Endothelial cell of umbilical vein (primary cell): ENCODE results near the gene PIAS2. TPM values are rescaled to one million over a fixed set of nuclear protein-coding genes. Genes with fewer than 3 reads are reported as not detected.

ENCODE experiments used
- BruUV-seq: library from RNA; stranded (reverse); fragments of 400-500 nt; replicated peaks from 2 replicates; lab custom pipeline; 2021; lab: Mats Ljungman, UMichigan
- CTCF ChIA-PET: fragments of 300-600, 350-600 bp; sonication (Branson Sonifier 250); formaldehyde crosslinking; loops from one replicate; lab custom pipeline; 2021; ENCODE audit warnings: antibody characterized with exemption, inconsistent platforms; lab: Charles Lee
- POLR2A ChIA-PET: fragments of 300-600, 350-600 bp; sonication (Branson Sonifier 250); formaldehyde crosslinking; loops from one replicate; lab custom pipeline; 2021; ENCODE audit warnings: antibody characterized with exemption, inconsistent platforms; lab: Charles Lee
- DNase-seq: peaks from one replicate; pipeline ENCODE4 v3.0.0-alpha.2; 2011; ENCODE audit warnings: low read depth, low spot score
- FAIRE-seq: peaks from 2 replicates; lab custom pipeline; 2011; peaks lifted over from hg19 to GRCh38; lab: Jason Lieb, UNC
- H2AFZ ChIP-seq: 2 replicates; pipeline ENCODE4 v1.6.0; 2012; ENCODE audit warnings: low read depth, low read length, control low read depth, inconsistent platforms
- H3K27ac ChIP-seq: 2 replicates; pipeline ENCODE4 v1.5.1; 2011; ENCODE audit warnings: low read depth, mild to moderate bottlenecking, control low read depth, low read length, moderate library complexity; ENCODE audit not compliant: insufficient read depth
- H3K27me3 ChIP-seq, 2 experiments: 2 replicates each; pipeline versions ENCODE4 v1.6.0 to v1.6.1; 2011; ENCODE audit warnings: low read length in 2 of 2, mixed read lengths in 1 of 2; ENCODE audit not compliant: control insufficient read depth in 2 of 2, insufficient read depth in 2 of 2
- H3K36me3 ChIP-seq, 2 experiments: 2 replicates in 1 of 2; 3 replicates in 1 of 2; pipeline ENCODE4 v1.5.1; 2011; ENCODE audit warnings: low read length in 2 of 2, mild to moderate bottlenecking in 1 of 2, moderate library complexity in 1 of 2; ENCODE audit not compliant: control insufficient read depth in 2 of 2, insufficient read depth in 2 of 2; ENCODE audit errors: extremely low read depth in 1 of 2
- H3K4me1 ChIP-seq: 3 replicates; pipeline ENCODE4 v1.5.1; 2011; ENCODE audit warnings: mild to moderate bottlenecking, low read length; ENCODE audit not compliant: control insufficient read depth, insufficient read depth; ENCODE audit errors: extremely low read depth
- H3K4me2 ChIP-seq: 2 replicates; pipeline ENCODE4 v1.6.1; 2011; ENCODE audit warnings: low read length, control low read depth, mixed read lengths; ENCODE audit not compliant: insufficient read depth
- H3K4me3 ChIP-seq, 3 experiments: fragments of 200-600 bp in 1 of 3; sonication (generic), shearing (Covaris generic) in 1 of 3; replicated peaks in 1 of 3; 2 replicates each; pipeline ENCODE4 v1.5.1; 2011 to 2016; ENCODE audit warnings: control low read depth in 3 of 3, low read length in 3 of 3, mild to moderate bottlenecking in 2 of 3, inconsistent platforms in 1 of 3, low read depth in 1 of 3, moderate library complexity in 1 of 3; ENCODE audit not compliant: insufficient read depth in 1 of 3
- H3K79me2 ChIP-seq: 2 replicates; pipeline ENCODE4 v1.6.0; 2012; ENCODE audit warnings: low read length, inconsistent platforms; ENCODE audit not compliant: control insufficient read depth, insufficient read depth
- H3K9ac ChIP-seq: replicated peaks from 2 replicates; pipeline ENCODE3; 2011; ENCODE audit warnings: low read length, control low read depth; ENCODE audit not compliant: insufficient read depth; ENCODE audit errors: extremely low read depth
- H3K9me1 ChIP-seq: replicated peaks from 3 replicates; pipeline ENCODE4 v1.6.0; 2011; ENCODE audit warnings: mild to moderate bottlenecking, low read length; ENCODE audit not compliant: control insufficient read depth, insufficient read depth; ENCODE audit errors: extremely low read depth
- H3K9me3 ChIP-seq: replicated peaks from 2 replicates; pipeline ENCODE4 v1.5.1; 2012; ENCODE audit warnings: low read length, inconsistent platforms; ENCODE audit not compliant: control insufficient read depth, insufficient read depth
- H4K20me1 ChIP-seq: replicated peaks from 2 replicates; pipeline ENCODE3; 2011; ENCODE audit warnings: mild to moderate bottlenecking, low read length; ENCODE audit not compliant: control insufficient read depth, insufficient read depth; ENCODE audit errors: extremely low read depth
- EZH2 ChIP-seq: IDR thresholded peaks from 2 replicates; pipeline ENCODE4 v1.6.1; 2012; ENCODE audit warnings: borderline replicate concordance, low read depth, mild to moderate bottlenecking, moderate library complexity, low read length, inconsistent platforms; ENCODE audit not compliant: severe bottlenecking
- FOS ChIP-seq: IDR thresholded peaks from 2 replicates; pipeline ENCODE4 v1.6.1; 2011; ENCODE audit warnings: mild to moderate bottlenecking, low read length, moderate library complexity, borderline replicate concordance; ENCODE audit not compliant: insufficient read depth
- GATA2 ChIP-seq: IDR thresholded peaks from 2 replicates; pipeline ENCODE4 v1.7.0; 2011; ENCODE audit warnings: low read depth, mild to moderate bottlenecking, moderate library complexity, mixed read lengths, low read length; ENCODE audit not compliant: insufficient read length, insufficient read depth
- JUN ChIP-seq: IDR thresholded peaks from 2 replicates; pipeline ENCODE4 v1.6.1; 2011; ENCODE audit warnings: borderline replicate concordance, low read depth; ENCODE audit not compliant: insufficient read length, insufficient read depth
- MYC ChIP-seq: IDR thresholded peaks from one replicate; pipeline ENCODE4 v1.6.1; 2011; ENCODE audit warnings: mild to moderate bottlenecking, low read depth, low read length
- POLR2A ChIP-seq: IDR thresholded peaks from 2 replicates; pipeline ENCODE4 v1.6.1; 2012; ENCODE audit warnings: low read depth, mild to moderate bottlenecking, control low read depth, low read length
- POLR2AphosphoS5 ChIP-seq: IDR thresholded peaks from 2 replicates; pipeline ENCODE4 v1.6.1; 2012; ENCODE audit warnings: low read depth, mild to moderate bottlenecking, control low read depth, low read length, moderate library complexity; ENCODE audit not compliant: insufficient read depth
- dilution Hi-C: fragments of 300-500 bp; cut with MboI; formaldehyde crosslinking; loops from one replicate; pipeline ENCODE4 v1.15.0; 2019; ENCODE audit warnings: low sequenced_read_pairs; ENCODE audit not compliant: extremely low pct_ligation_motif_present
- intact Hi-C: fragments of 100-400 bp; cut with micrococcal nuclease; formaldehyde crosslinking; loops from one replicate; pipeline ENCODE4 v1.10.0; 2022
- polyA plus RNA-seq, 4 experiments: library from polyadenylated mRNA; depleted of rRNA in 3 of 4; stranded (reverse) in 3 of 4; unstranded in 1 of 4; fragments of >200 nt; gene quantifications; 2 replicates each; pipeline versions ENCODE4 v1.2.1 to v1.2.3, GENCODE V29; 2011 to 2012; ENCODE audit warnings: missing spikeins in 1 of 4
- total RNA-seq: library from RNA; stranded (reverse); gene quantifications from 2 replicates; pipeline ENCODE4 v1.2.3, GENCODE V29; 2021
- TF ChIP-seq, protein P1 (sequence below): IDR thresholded peaks from 2 replicates; pipeline ENCODE4 v1.6.1; 2011; ENCODE audit not compliant: insufficient read depth, insufficient read length
- TF ChIP-seq, protein P2 (sequence below), 2 donors: IDR thresholded peaks; 1 replicate in 1 of 2; 2 replicates in 1 of 2; pipeline ENCODE4 v1.5.1; 2011; ENCODE audit warnings: low read length in 2 of 2, mild to moderate bottlenecking in 2 of 2, moderate library complexity in 2 of 2, control low read depth in 1 of 2, inconsistent platforms in 1 of 2, low read depth in 1 of 2; ENCODE audit not compliant: insufficient read depth in 1 of 2; ENCODE audit errors: extremely low read depth in 1 of 2

PIAS2 gene
- total and polyA plus RNA-seq, 2 donors (not counting 3 experiments of a cell fraction or from before 2014, with no cell fraction given) = 7.0 to 34.3 TPM

DNA sequence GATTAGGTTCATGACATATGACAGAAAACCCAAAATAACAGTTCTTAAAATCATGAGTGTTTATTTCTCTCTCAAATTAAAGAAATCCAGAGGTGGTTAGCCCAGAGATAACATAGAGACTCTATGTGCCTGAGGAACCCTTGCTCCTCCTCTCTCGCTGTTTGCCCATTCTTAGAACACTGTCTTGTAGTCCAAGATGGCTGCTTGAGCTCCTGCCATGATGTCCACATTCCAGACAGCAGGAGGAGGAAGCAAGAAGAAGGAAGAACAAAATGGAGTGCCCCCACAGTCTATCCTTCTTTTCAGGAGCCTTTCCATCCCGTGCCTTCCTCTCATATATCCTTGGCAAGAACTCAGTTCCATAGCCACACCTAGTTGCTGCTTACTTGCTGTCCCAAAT is 146.6 kb downstream of the PIAS2 start:
- Histone ChIP-seq H3K4me2 (no peak overlapping the region), H3K4me3 (no peak overlapping the region), H3K4me1 (no peaks in the 10 kb centered on the region), H3K9me3 (no peaks in the 10 kb centered on the region), H3K9me1 (no peaks in the 10 kb centered on the region), H2AFZ (no peak overlapping the region), H3K9ac (no peak overlapping the region), H3K36me3 (no peaks in the 10 kb centered on the region), H3K79me2 (no peaks in the 10 kb centered on the region), H3K27me3 (no peaks in the 10 kb centered on the region), H3K27ac (no peak overlapping the region), H4K20me1 (no peaks in the 10 kb centered on the region)
- ChIA-PET CTCF (no interaction called here), POLR2A (interaction anchor here (0.7 kb wide), 1 partner anchor 506 kb away, joined by 3 read pairs; no protein-coding TSS in a partner anchor)
- DNase-seq (no peak), FAIRE-seq (no peak)
- BruUV-seq = no TSS peak
- dilution Hi-C loops = no loop called here
- intact Hi-C loops = no loop called here
- TF ChIP-seq, protein P1, sequence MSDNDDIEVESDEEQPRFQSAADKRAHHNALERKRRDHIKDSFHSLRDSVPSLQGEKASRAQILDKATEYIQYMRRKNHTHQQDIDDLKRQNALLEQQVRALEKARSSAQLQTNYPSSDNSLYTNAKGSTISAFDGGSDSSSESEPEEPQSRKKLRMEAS = no peak
- TF ChIP-seq FOS = no peak
- TF ChIP-seq GATA2 = no peak
- TF ChIP-seq POLR2A = no peak
- TF ChIP-seq, protein P2, sequence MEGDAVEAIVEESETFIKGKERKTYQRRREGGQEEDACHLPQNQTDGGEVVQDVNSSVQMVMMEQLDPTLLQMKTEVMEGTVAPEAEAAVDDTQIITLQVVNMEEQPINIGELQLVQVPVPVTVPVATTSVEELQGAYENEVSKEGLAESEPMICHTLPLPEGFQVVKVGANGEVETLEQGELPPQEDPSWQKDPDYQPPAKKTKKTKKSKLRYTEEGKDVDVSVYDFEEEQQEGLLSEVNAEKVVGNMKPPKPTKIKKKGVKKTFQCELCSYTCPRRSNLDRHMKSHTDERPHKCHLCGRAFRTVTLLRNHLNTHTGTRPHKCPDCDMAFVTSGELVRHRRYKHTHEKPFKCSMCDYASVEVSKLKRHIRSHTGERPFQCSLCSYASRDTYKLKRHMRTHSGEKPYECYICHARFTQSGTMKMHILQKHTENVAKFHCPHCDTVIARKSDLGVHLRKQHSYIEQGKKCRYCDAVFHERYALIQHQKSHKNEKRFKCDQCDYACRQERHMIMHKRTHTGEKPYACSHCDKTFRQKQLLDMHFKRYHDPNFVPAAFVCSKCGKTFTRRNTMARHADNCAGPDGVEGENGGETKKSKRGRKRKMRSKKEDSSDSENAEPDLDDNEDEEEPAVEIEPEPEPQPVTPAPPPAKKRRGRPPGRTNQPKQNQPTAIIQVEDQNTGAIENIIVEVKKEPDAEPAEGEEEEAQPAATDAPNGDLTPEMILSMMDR (IDR thresholded peaks at IDR 0.05; ENCODE audit: extremely low read depth in 1 of 2, insufficient read depth in 1 of 2, low read depth in 1 of 2, low read length in 2 of 2) = no peak
- no peak for TF ChIP-seq EZH2
- TF ChIP-seq JUN = no peak
- no peak for TF ChIP-seq POLR2AphosphoS5
- TF ChIP-seq MYC = no peak
